ENCODE measurements around the gene SIRT5.

- TF ChIP-seq ZNF274 (IDR thresholded peaks at IDR 0.05; ENCODE audit: low read depth, low read length) (no peak), YY1 (IDR thresholded peaks at IDR 0.05; ENCODE audit: insufficient read depth, insufficient read length) (no peak), SUZ12 (IDR thresholded peaks at IDR 0.05; ENCODE audit: extremely low read depth, insufficient read depth, insufficient read length) (no peak)
Measured at GRCh38 chr6:13528232-13528631, 46.2 kb upstream of the SIRT5 start.
